ENCODE data around the gene TTC21B. TPM values are rescaled to one million over a fixed set of nuclear protein-coding genes. Genes with fewer than 3 reads are reported as not detected.

The TTC21B gene
- total RNA-seq, 2 experiments from 2014 or later: 15.8 to 16.4 TPM

- POLR2A ChIA-PET: no interaction called here
- no peak overlapping the region for H3K27ac Mint-ChIP-seq
- CTCF ChIA-PET: interaction anchor here (1.0 to 1.8 kb wide), 2 partner anchors 28 to 83 kb away, joined by 3 to 4 read pairs; no protein-coding TSS in a partner anchor
- H3K9me3 Mint-ChIP-seq (ENCODE audit: insufficient read depth): no peaks in the 10 kb centered on the region
- ATAC-seq: no peak
- H3K4me1 Mint-ChIP-seq (ENCODE audit: low read depth): peaks cover 12% of the 10 kb centered on the region
- no peaks in the 10 kb centered on the region for H3K27me3 Mint-ChIP-seq (ENCODE audit: low read depth)
- no peak overlapping the region for H3K4me3 Mint-ChIP-seq
- no peak for DNase-seq
- no peaks in the 10 kb centered on the region for H3K36me3 Mint-ChIP-seq (ENCODE audit: low read depth)
Observed at GRCh38 chr2:165957030-165957675, 3.6 kb upstream of the TTC21B start.

- Mint-ChIP-seq H3K27me3 (ENCODE audit: low read depth) (no peaks in the 10 kb centered on the region), H3K4me3 (no peak overlapping the region), H3K27ac (no peak overlapping the region), H3K36me3 (ENCODE audit: low read depth) (peaks cover 4% of the 10 kb centered on the region), H3K4me1 (ENCODE audit: low read depth) (peaks cover 15% of the 10 kb centered on the region), H3K9me3 (ENCODE audit: insufficient read depth) (no peaks in the 10 kb centered on the region)
- POLR2A ChIA-PET: interaction anchor here (0.7 to 1.4 kb wide), 5 partner anchors 8 to 175 kb away, joined by 3 to 10 read pairs (median 3); partner anchors contain the start of gene SCN1A
- CTCF ChIA-PET: interaction anchor here (0.8 to 1.9 kb wide), 7 partner anchors 9 to 174 kb away, joined by 4 to 12 read pairs (median 6); partner anchors contain the start of gene SCN1A
- no peak for DNase-seq
- no peak for ATAC-seq
Observed at GRCh38 chr2:165953306-165953654, 296 bp downstream of the TTC21B start.

- peaks cover 5% of the 10 kb centered on the region for H3K36me3 Mint-ChIP-seq (ENCODE audit: low read depth)
- DNase-seq (no peak), ATAC-seq (no peak)
- ChIA-PET CTCF (interaction anchor here (0.8 to 1.9 kb wide), 7 partner anchors 8 to 175 kb away, joined by 4 to 12 read pairs (median 6); partner anchors contain the start of gene SCN1A), POLR2A (interaction anchor here (0.7 to 1.4 kb wide), 4 partner anchors 8 to 73 kb away, joined by 3 to 10 read pairs (median 4); no protein-coding TSS in a partner anchor)
- no peak overlapping the region for H3K4me3 Mint-ChIP-seq
- H3K27me3 Mint-ChIP-seq (ENCODE audit: low read depth): no peaks in the 10 kb centered on the region
- H3K9me3 Mint-ChIP-seq (ENCODE audit: insufficient read depth): no peaks in the 10 kb centered on the region
- H3K27ac Mint-ChIP-seq: no peak overlapping the region
- H3K4me1 Mint-ChIP-seq (ENCODE audit: low read depth): peaks cover 15% of the 10 kb centered on the region
Observed at GRCh38 chr2:165952741-165953211, 800 bp downstream of the TTC21B start.

GRCh38 chr2:165952085-165952484, 1.5 kb downstream of the TTC21B start:
- DNase-seq: no peak
- no peaks in the 10 kb centered on the region for H3K27me3 Mint-ChIP-seq (ENCODE audit: low read depth)
- CTCF ChIA-PET: interaction anchor here (0.7 to 1.9 kb wide), 4 partner anchors 9 to 176 kb away, joined by 3 to 7 read pairs (median 6); no protein-coding TSS in a partner anchor
- H3K4me3 Mint-ChIP-seq: no peak overlapping the region
- no peak overlapping the region for H3K27ac Mint-ChIP-seq
- no peak for ATAC-seq
- H3K9me3 Mint-ChIP-seq (ENCODE audit: insufficient read depth): no peaks in the 10 kb centered on the region
- peaks cover 11% of the 10 kb centered on the region for H3K36me3 Mint-ChIP-seq (ENCODE audit: low read depth)
- H3K4me1 Mint-ChIP-seq (ENCODE audit: low read depth): peaks cover 15% of the 10 kb centered on the region
- POLR2A ChIA-PET: no interaction called here

GRCh38 chr2:165950438-165950837, 3.1 kb downstream of the TTC21B start:
- Mint-ChIP-seq H3K4me3 (no peak overlapping the region), H3K36me3 (ENCODE audit: low read depth) (peaks cover 12% of the 10 kb centered on the region), H3K27me3 (ENCODE audit: low read depth) (no peaks in the 10 kb centered on the region), H3K4me1 (ENCODE audit: low read depth) (peaks cover 13% of the 10 kb centered on the region), H3K27ac (no peak overlapping the region), H3K9me3 (ENCODE audit: insufficient read depth) (no peaks in the 10 kb centered on the region)
- ATAC-seq (no peak), DNase-seq (no peak)
- ChIA-PET POLR2A (no interaction called here), CTCF (no interaction called here)

- no peak overlapping the region for H3K4me3 Mint-ChIP-seq
- CTCF ChIA-PET: no interaction called here
Observed at GRCh38 chr2:165941827-165942226, 11.7 kb downstream of the TTC21B start.

GRCh38 chr2:165938237-165938636, 15.3 kb downstream of the TTC21B start:
- ATAC-seq (no peak), DNase-seq (no peak)
- POLR2A ChIA-PET: no interaction called here
- H3K4me3 Mint-ChIP-seq: no peak overlapping the region
- H3K27me3 Mint-ChIP-seq (ENCODE audit: low read depth): no peaks in the 10 kb centered on the region
- no peaks in the 10 kb centered on the region for H3K4me1 Mint-ChIP-seq (ENCODE audit: low read depth)
- CTCF ChIA-PET: no interaction called here
- peaks cover 43% of the 10 kb centered on the region for H3K36me3 Mint-ChIP-seq (ENCODE audit: low read depth)
- no peaks in the 10 kb centered on the region for H3K9me3 Mint-ChIP-seq (ENCODE audit: insufficient read depth)
- H3K27ac Mint-ChIP-seq: no peak overlapping the region

More at GRCh38 chr2:165941827-165942226, 11.7 kb downstream of the TTC21B start:
- H3K27me3 Mint-ChIP-seq (ENCODE audit: low read depth): no peaks in the 10 kb centered on the region
- peaks cover 39% of the 10 kb centered on the region for H3K36me3 Mint-ChIP-seq (ENCODE audit: low read depth)
- POLR2A ChIA-PET: no interaction called here
- H3K9me3 Mint-ChIP-seq (ENCODE audit: insufficient read depth): no peaks in the 10 kb centered on the region
- H3K27ac Mint-ChIP-seq: no peak overlapping the region
- ATAC-seq (no peak), DNase-seq (no peak)
- H3K4me1 Mint-ChIP-seq (ENCODE audit: low read depth): no peaks in the 10 kb centered on the region

GRCh38 chr2:165933211-165933910, 20.2 kb downstream of the TTC21B start:
- peaks cover 2% of the 10 kb centered on the region for H3K4me1 Mint-ChIP-seq (ENCODE audit: low read depth)
- H3K36me3 Mint-ChIP-seq (ENCODE audit: low read depth): peaks cover 27% of the 10 kb centered on the region
- ChIA-PET CTCF (no interaction called here), POLR2A (no interaction called here)
- no peak for ATAC-seq
- no peak for DNase-seq
- H3K4me3 Mint-ChIP-seq: no peak overlapping the region
- no peak overlapping the region for H3K27ac Mint-ChIP-seq
- no peaks in the 10 kb centered on the region for H3K9me3 Mint-ChIP-seq (ENCODE audit: insufficient read depth)
- no peaks in the 10 kb centered on the region for H3K27me3 Mint-ChIP-seq (ENCODE audit: low read depth)

- no peak for DNase-seq
- ATAC-seq: no peak
- Mint-ChIP-seq H3K36me3 (ENCODE audit: low read depth) (peaks cover 32% of the 10 kb centered on the region), H3K27ac (no peak overlapping the region), H3K9me3 (ENCODE audit: insufficient read depth) (no peaks in the 10 kb centered on the region), H3K27me3 (ENCODE audit: low read depth) (no peaks in the 10 kb centered on the region), H3K4me3 (no peak overlapping the region), H3K4me1 (ENCODE audit: low read depth) (peaks cover 2% of the 10 kb centered on the region)
- CTCF ChIA-PET: no interaction called here
- POLR2A ChIA-PET: no interaction called here
Observed at GRCh38 chr2:165927774-165928173, 25.8 kb downstream of the TTC21B start.

GRCh38 chr2:165927353-165927752, 26.2 kb downstream of the TTC21B start:
- H3K4me3 Mint-ChIP-seq: no peak overlapping the region
- H3K4me1 Mint-ChIP-seq (ENCODE audit: low read depth): peaks cover 2% of the 10 kb centered on the region
- no peaks in the 10 kb centered on the region for H3K27me3 Mint-ChIP-seq (ENCODE audit: low read depth)
- DNase-seq (no peak), ATAC-seq (no peak)
- ChIA-PET POLR2A (no interaction called here), CTCF (no interaction called here)
- H3K27ac Mint-ChIP-seq: no peak overlapping the region
- H3K9me3 Mint-ChIP-seq (ENCODE audit: insufficient read depth): no peaks in the 10 kb centered on the region
- H3K36me3 Mint-ChIP-seq (ENCODE audit: low read depth): peaks cover 36% of the 10 kb centered on the region

GRCh38 chr2:165924946-165925345, 28.6 kb downstream of the TTC21B start:
- DNase-seq: no peak
- Mint-ChIP-seq H3K9me3 (ENCODE audit: insufficient read depth) (no peaks in the 10 kb centered on the region), H3K27ac (no peak overlapping the region), H3K4me1 (ENCODE audit: low read depth) (peaks cover 6% of the 10 kb centered on the region), H3K27me3 (ENCODE audit: low read depth) (no peaks in the 10 kb centered on the region), H3K4me3 (no peak overlapping the region), H3K36me3 (ENCODE audit: low read depth) (peaks cover 40% of the 10 kb centered on the region)
- ChIA-PET POLR2A (no interaction called here), CTCF (no interaction called here)
- ATAC-seq: no peak

GRCh38 chr2:165920748-165921147, 32.8 kb downstream of the TTC21B start:
- DNase-seq (no peak), ATAC-seq (no peak)
- H3K36me3 Mint-ChIP-seq (ENCODE audit: low read depth): peaks cover 24% of the 10 kb centered on the region
- peaks cover 6% of the 10 kb centered on the region for H3K4me1 Mint-ChIP-seq (ENCODE audit: low read depth)
- ChIA-PET CTCF (interaction anchor here (1.3 kb wide), 1 partner anchor 46 kb away, joined by 5 read pairs; no protein-coding TSS in a partner anchor), POLR2A (no interaction called here)
- H3K9me3 Mint-ChIP-seq (ENCODE audit: insufficient read depth): no peaks in the 10 kb centered on the region
- no peak overlapping the region for H3K4me3 Mint-ChIP-seq
- no peaks in the 10 kb centered on the region for H3K27me3 Mint-ChIP-seq (ENCODE audit: low read depth)
- H3K27ac Mint-ChIP-seq: no peak overlapping the region
